Measurements from ENCODE around the gene ABCC8. TPM values are rescaled to one million over a fixed set of nuclear protein-coding genes. Genes with fewer than 3 reads are reported as not detected.
A peak's percentile ranks its signal among the peaks of the same experiment; 100 is the strongest.

Gene ABCC8
- total RNA-seq, 1 donor from 2014 or later: 1.1 TPM

DNA sequence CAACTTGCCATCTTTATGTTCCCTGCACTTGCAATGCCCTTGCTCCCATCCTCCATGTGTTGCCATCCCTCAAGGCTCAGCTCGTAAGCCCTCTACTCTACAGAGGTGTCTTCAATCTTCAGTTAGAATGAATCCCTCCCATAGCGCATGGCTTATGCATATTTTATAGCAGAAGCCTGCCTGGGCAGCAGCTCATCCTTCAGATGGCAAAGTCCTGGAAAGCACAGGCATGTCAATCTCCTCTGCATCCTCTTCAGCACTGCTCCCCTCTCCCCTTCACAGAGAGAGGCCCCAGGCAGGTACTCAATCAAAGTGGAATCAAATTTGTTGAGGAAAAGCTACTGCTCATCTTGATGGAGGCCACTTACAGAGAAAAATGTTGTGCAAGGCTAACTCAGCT is 31.1 kb upstream of the ABCC8 start:
- DNase-seq (ENCODE audit: missing footprints): no peak
- intact Hi-C loops (cut with DNase I): no loop called here
- ATAC-seq: no peak

DNA sequence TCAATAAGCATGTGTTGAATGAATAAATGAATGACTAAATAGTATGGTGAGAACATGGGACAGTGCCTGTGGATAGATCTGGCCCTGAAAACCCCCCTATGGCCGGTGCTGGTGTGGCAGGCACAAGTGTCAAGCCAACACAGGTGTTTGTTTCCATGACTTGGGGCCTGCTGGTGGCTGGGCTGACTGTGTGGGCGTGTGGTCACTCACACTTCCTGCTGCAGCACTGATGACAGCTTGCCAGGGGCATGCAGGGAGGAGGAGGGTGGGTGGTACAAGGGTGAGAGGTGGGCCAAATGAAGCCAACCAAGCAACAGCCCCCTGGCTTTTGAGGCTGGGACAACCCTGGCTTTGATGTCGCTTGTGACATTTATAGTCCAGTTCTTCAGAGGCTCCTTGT is 30.3 kb upstream of the ABCC8 start:
- ATAC-seq: no peak
- DNase-seq (ENCODE audit: missing footprints): no peak
- intact Hi-C loops (cut with DNase I): no loop called here

DNA sequence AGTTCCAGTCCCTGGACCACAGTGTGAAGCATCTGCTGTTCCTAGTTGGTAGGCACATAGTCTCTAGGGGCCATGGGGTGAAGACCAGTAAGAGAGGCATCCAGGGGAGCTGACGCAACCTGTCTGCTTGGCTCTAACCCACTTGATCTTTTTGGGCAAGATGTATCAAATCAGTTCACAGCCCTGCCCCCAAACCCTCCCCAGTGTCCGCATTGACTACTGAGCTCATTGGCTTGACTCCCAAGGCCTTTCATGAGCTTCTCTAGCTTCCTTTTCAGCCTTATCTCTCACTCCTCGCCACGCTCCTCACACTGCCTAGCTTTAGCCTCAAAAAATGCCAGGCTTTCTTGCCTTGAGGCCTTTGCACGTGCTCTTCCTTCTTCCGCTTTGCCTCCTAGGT is 29.7 kb upstream of the ABCC8 start:
- DNase-seq (ENCODE audit: missing footprints) (no peak), ATAC-seq (no peak)
- intact Hi-C loops (cut with DNase I): no loop called here

DNA sequence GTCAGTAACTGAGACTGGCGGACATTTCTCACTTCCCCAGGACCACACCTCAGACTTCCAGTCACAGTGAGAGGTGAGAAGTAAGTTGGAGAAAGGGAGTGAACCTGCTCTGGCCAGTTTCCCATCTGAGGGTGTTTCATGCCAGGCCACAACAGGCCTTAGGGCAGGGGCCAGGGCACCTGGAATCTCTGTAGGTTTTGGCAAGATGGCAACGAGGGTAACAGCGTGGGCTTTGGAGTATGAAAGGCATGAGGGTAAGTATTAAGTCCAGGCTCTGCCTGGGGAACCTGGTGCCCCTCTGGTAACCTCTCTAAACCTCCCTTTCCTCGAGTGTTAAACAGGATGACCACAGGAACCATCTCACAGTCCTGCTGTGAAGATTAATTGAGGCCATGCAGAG is 28.5 kb upstream of the ABCC8 start:
- no peak for DNase-seq (ENCODE audit: missing footprints)
- no peak for ATAC-seq
- intact Hi-C loops (cut with DNase I): no loop called here

DNA sequence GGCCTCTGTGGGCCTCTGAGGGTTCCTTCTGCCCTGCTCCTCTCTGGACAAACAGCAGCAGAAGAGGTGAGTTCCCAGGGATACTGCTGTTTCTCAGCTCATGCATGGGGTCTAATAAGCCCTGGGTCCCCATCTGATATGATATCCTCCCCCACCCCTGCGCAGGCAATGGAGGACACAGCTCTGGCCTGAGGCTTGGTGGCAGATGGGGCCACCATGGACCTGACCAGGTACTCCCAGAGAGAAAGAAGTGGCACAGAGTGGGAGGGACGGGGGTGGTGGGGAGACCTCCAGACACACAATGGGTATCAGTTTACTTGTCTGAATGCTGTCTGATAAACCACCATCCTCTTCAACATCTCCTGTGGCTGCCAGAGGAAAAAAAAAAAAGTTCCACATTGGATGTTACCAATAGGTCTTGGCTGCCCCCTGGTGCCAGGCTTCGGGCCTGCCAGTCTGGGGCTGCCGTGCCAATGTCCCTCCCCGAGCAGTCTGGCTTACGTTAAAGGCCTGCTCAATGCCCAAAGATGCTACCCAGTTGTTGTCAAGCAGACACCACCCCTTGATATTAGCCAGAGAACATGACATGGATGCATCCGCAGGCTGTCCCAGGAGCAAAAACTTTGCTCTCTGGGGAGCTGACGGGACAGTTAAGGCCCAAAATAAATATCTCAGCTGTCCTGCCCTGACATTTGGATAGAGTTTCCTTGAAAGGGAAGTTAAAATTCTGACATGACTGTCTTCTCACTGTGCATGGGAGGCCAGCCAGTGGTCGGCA is 27.9 kb upstream of the ABCC8 start:
- ATAC-seq (peak; percentile 62), DNase-seq (ENCODE audit: missing footprints) (peak; percentile 88)
- intact Hi-C loops (cut with DNase I): loop anchor here (1.0 kb wide), 2 partner anchors 120 to 274 kb away; no protein-coding TSS in a partner anchor

DNA sequence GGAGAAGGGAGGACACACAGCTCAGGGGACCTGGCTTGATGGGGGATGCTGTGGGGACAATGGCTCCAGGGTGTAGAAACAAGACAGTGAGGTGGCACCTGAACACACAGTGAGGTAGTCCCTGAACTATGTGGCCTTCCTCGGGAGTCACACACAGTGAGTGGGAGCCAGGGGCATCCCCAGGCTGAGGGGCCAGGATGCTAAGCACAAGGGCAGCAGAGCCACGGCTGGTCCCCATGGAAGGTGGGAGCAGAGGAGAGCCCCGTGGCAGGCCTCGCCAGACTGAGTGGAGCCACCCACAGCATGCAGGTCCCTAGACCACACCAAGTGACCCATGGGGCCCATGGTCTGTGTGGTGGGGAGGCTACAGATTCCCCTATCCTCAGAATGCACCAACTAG is 26.0 kb upstream of the ABCC8 start:
- DNase-seq (ENCODE audit: missing footprints) (no peak), ATAC-seq (no peak)
- intact Hi-C loops (cut with DNase I): no loop called here

DNA sequence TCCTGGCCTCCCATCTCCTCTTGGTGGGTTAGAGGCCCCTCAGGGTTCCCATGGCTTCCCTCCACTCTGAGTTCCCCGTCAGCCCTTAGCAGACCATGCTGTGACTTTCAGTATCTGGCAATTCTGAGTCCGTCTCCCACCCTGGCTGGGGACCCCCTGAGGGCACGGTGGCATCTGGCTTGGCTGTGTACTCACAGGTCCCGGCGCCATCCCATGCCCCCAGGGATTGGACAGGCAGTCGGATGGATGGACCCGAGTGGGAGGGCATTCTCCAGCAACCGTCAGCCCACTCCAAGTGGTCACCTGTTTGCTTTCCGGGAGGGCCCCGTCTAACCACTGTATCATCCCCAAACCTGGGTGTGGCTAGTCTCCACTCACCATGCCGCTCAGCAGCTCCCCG is 24.0 kb upstream of the ABCC8 start:
- intact Hi-C loops (cut with DNase I): no loop called here
- ATAC-seq (no peak), DNase-seq (ENCODE audit: missing footprints) (no peak)

DNA sequence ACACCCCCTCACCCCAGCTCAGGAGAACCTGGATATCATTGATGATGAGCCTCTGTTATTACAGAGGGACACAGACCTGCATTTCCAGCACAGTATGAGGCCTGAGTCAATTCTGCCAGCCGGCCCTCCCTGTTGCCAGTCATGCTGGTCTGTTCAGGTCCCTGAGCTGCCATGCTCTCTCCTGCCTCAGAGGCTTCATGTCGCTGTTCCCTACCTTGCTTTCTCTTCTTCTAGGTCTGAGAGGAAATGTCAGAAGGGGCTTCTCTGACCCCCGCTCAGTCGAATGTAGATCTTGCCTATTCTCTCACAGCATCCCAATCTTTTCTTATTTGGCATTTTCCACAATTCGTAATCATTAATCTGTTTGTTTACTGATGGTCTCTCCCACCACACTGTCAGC is 21.8 kb upstream of the ABCC8 start:
- ATAC-seq: no peak
- no peak for DNase-seq (ENCODE audit: missing footprints)
- intact Hi-C loops (cut with DNase I): no loop called here

DNA sequence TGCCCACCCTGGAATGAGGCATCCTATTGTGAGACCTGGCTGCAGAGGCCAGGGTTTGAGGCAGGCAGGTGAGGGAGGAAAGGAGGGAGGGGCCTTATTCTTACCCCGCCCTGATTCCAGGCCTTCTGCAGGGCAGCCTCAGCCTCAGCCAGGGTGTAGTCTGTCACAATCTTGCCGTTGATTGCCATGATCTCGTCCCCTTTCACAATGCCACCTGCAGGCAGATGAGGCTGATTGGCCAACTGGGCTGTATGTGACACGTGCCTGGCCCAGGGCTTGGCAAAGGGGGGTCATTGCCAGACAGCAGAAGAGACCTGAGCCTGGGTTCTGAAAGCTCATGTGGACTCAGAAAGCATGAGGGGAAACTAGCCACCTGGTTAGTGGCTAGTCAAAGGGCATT is 21.4 kb upstream of the ABCC8 start:
- DNase-seq (ENCODE audit: missing footprints) (no peak), ATAC-seq (no peak)
- intact Hi-C loops (cut with DNase I): no loop called here

DNA sequence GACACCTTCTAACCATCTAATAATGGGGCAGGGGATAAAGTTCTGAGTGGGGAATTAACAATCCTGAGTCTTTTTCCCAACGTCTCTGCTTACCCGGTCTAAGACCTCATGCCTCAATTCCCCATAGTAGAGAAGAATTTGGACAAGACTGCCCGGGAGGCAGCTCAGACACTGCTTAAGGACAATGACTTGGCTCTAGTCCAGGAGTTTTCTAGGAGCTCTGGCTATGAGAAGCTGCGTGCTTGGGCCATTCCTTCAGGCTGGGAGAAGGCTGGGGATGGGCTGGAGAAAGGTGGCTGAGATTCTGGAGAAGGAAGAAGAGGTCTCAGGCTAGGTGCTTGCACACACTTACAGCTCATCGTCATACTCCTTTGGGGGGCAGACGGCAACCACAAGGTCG is 19.8 kb upstream of the ABCC8 start:
- DNase-seq (ENCODE audit: missing footprints) (no peak), ATAC-seq (no peak)
- intact Hi-C loops (cut with DNase I): no loop called here

DNA sequence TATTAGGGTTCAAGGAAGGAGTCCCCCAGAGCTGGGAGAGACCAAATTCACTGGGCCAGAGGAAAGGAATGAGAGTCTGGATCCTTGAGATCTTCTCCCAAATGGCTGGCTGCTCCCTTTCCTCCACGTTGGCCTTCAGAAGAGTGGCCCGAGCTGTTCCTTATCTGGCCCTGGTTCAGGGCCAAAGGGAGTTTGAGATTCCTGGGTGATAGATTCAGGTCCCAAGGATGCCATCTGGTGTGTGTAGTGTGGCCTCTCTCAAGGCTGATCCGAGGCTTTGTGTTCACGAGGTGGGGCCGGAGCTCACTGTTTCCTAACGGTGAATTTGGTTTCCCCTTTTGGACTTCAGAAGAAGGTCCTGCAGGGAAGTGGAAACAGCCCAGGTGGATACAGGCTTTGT is 17.4 kb upstream of the ABCC8 start:
- intact Hi-C loops (cut with DNase I): no loop called here
- ATAC-seq: no peak
- no peak for DNase-seq (ENCODE audit: missing footprints)

DNA sequence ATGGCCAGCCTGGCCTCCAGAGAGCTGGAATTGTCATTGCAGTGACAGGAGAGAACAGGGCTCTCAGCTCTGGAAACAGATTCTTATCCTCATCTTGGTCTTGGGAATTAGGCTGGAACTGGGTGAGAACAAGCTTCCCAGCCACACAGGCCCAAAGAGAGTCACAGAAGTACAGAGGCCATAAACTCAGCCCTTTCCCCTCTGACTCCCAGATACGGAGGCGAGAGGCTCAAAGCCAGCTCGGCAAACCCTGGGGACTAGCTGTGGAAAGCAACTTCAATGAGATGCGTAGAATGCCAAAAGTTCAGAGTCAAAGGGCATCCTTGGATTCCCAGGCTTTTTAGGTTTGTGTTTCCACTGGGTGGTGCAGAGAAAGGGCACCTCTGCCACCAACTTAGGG is 14.3 kb upstream of the ABCC8 start:
- DNase-seq (ENCODE audit: missing footprints) (no peak), ATAC-seq (peak; percentile 40)
- intact Hi-C loops (cut with DNase I): no loop called here

DNA sequence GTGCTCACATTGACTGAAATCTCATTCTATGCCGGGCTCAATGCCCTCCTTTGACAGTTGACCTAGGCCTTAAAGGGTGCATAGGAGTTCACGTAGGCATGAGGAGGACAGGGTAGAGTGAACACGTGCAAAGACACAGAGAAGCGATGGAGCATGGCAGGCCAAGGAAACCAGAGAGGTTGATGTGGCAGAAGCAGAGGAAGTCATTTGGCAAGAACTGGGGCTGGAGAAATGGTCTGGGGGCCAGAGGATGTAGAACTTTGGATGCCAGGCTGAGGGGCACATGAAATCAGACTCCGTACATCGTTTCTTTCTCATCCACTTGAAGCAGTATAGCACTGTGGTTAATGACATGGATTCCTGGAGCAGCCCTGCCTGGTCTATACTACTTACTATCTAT is 13.6 kb upstream of the ABCC8 start:
- DNase-seq (ENCODE audit: missing footprints) (no peak), ATAC-seq (no peak)
- intact Hi-C loops (cut with DNase I): no loop called here

DNA sequence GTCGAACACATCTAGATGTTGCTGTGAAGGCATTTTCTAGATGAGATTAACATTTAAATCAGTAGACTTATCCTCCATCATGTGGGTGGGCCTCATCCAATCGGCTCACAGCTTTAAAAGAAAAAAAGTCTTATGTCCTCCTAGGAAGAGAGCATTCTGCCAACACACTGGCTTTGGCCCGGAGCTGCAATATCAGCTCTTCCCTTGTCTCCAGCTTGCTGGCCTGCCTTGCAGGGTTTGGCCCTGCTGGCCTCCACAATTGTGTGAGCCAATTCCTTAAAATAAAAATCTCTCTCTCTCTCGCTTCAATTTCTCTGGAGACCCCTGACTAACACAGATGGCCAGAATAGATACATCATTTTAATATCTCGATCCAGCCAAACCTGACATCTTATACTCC is 13.1 kb upstream of the ABCC8 start:
- DNase-seq (ENCODE audit: missing footprints) (no peak), ATAC-seq (no peak)
- intact Hi-C loops (cut with DNase I): no loop called here

DNA sequence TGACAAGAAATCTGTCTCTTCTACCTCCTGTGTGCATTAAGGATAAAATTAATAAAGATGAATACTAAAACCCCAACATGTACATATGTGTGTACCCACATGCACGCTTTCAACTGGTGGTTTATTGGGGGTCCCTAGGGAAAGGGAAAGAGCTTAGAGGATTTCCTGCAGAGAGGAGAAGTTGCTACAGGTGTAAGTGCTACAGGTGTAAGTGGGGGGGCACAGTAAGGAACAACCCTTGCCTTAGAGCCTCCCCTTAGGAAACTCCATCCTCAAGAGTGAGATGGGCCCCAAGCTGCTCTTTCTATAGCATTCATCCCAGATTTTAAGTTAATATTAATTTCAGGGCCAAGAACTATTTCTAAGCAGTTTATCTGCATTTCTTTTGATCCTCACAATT is 11.9 kb upstream of the ABCC8 start:
- ATAC-seq: no peak
- DNase-seq (ENCODE audit: missing footprints): no peak
- intact Hi-C loops (cut with DNase I): no loop called here

DNA sequence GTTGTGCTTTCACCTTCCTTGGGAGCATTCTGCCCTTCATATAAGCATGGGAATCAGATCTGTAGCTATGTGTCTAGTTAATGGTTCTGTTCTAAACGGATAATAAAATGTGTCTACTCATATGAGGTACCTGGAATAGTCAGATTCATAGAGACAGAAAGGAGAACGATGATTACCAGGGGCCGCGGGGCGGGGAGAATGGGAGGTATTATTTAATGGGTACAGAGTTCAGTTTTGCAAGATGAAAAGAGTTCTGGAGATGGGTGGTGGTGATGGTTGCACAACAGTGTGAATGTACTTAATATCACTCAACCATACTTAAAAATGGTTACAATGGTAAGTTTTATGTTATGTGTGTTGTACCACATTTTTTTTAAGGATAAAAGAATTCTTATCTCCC is 10.0 kb upstream of the ABCC8 start:
- DNase-seq (ENCODE audit: missing footprints): no peak
- intact Hi-C loops (cut with DNase I): no loop called here
- ATAC-seq: no peak

DNA sequence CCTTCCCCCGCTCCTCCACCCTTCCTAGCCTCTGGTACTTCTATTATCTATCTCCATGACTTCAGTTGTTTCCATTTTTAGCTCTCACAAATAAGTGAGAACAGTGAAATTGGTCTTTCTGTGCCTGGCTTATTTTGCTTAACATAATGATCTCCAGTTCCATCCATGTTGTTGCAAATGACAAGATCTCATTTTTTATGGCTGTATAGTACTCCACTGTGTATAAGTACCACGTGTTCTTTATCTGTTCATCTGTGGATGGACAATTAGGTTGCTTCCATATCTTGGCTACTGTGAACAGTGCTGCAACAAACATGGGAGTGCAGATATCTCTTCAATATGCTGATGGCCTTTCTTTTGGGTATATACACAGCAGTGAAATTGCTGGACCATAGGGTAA is 6.9 kb upstream of the ABCC8 start:
- ATAC-seq (no peak), DNase-seq (ENCODE audit: missing footprints) (no peak)
- intact Hi-C loops (cut with DNase I): no loop called here

DNA sequence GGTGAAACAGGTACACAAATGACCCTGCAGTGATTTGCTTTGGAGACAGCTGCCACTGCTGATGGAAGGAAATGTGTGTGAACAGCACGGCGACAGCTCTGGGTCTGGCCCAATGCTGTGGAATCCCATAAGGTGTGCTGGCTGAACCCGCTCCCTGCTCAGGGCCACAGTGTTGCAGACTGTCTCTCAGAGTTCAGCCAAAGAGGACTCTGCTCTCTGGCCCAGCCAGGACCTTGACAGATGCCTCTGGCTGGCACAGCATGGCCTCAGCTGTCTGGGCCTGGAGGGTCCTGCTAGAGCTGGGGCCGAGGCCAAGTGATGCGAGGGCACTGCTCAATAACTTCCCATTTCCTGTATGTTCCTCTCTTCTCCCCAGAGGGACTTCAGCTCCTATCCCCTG is 5.3 kb upstream of the ABCC8 start:
- intact Hi-C loops (cut with DNase I): no loop called here
- DNase-seq (ENCODE audit: missing footprints): no peak
- no peak for ATAC-seq

DNA sequence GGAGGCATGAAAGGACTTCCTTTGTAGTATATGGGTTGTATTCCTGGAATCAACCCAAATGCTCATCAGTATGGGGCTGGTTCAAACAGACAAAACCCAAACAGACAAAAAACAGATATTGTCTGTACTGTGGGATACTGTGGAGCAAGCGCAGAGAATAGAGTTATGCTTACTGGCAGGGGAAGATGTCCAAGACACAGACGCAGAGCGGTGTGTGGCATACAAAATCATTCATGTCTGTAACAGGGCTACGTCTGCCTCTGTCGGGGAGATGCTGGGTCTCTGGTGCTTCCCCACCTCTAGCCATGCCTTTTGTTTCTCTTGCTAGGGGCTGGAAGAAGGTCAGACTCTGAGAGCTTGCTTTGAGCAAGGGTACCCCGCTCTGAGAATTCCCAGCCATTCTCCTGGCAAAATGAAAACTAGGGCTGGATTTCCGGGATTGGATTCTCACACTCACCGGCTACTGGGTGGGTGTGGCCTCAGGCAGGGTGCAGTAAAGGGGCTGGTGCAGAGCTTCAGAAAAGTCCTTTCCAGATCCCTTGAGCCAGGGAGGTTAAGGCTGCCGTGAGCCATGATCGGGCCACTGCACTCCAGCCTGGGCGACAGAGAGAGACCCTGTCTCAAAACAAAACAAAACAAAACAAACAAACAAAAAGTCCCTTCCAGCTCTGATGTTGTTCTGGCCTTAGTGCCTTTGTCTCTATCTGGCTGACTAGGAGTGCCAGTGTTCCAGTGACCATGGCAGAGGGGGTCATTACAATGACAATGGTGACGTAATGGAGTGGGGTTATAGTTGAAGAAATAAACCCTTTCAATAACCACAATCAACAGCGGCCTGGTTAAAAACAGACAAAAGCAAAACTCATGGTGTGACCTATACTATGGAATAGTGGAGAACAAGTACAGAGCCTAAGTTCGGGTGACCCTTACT is 2.9 kb upstream of the ABCC8 start:
- intact Hi-C loops (cut with DNase I): loop anchor here (1.0 kb wide), 1 partner anchor 90 kb away; no protein-coding TSS in a partner anchor
- DNase-seq (ENCODE audit: missing footprints) (no peak), ATAC-seq (peak; percentile 64)

DNA sequence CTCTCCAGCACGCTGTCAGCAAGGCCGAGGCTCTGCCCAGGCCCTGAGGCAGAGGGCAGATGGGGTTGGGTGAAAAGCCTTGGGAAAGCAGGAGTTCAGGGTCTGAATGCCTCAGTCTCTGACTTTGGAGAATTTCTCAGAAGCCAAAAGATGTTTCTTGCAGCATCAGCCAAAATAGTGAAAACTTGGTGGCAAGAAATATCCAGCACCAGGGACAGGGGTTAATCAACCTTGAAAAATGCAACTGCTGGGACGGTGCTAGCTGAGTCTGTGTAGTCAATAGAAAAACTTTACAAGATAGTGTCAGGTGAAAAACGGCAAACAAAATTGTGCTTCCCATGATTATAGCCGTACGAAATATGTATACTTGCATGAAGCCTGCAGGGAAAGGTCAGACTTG is 1.4 kb upstream of the ABCC8 start:
- intact Hi-C loops (cut with DNase I): no loop called here
- DNase-seq (ENCODE audit: missing footprints): no peak
- ATAC-seq: no peak
